ENCODE measurements around the gene UQCR11.

Gene UQCR11

DNA sequence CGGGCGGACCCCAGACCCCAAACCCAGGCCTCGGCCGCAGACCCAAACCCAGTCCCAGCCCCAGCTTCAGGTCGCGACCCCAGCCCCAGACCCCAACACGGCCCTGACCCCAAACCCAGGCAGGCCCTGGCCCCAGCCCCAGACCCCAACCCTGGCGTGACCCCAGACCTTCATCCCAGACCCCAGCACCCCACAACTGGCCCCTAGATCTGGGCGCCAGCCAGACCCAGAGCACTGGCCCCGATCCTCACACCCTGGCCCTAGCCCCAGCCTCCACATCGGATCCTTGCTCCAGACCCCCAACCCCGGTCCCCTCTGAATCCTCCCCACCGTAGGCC is 20.1 kb downstream of the UQCR11 start:
- DNase-seq, result no peak

DNA sequence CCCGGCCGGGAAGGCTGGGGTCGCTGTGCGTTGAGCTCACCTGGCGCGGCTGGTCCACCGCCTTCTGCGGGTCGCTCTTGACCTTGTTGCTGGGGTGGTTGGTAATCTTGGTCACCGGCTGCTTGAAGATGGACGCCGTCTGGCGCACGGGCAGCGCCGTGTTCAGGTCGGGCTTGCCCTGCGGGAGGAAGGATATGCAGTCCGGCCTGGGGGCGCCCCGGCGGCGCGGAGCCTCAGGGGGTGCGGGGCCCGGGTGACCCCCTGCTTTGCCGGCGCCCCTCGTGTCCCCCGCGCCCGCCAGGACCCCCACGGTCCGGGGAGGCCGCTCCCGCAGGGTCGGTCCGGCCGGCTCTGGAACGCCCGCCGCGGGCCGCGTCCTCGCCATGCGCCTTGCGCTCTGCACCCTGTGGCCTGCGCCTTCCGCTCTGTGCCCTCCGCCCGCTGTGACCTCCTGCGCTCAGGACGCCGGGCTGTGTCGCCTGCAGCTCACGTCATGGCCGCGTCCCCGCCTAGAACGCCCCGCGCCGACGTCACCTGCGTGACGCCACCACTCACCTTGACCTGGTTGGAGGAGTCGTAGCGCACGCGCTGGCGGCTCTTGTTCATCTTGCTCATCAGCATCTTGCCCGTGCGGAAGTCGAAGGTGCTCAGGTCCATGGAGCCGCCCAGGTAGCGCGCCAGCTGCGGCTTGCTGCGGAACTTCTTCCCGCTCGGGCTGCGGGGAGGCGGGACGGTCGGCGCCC is 20.6 kb downstream of the UQCR11 start:
- no peak for DNase-seq

DNA sequence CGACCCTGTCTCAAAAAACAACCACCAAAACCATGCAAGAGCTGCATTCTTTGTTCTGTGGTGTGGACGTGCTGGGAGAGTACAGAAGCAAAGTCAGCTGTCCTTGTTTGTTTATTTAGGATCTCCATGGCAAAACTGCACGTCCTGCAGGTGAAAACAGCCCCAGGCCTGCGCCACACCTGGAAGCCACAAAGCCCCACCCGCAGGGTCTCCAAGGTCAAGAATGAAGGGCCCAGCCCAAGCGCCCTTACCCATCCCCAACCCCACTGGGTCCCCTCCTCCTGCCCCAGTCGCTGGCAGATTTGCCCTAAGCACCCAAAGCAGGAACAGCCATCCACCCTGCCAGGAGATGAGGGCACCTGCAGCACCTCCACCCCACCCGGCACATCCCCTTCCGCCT is 23.1 kb downstream of the UQCR11 start:
- DNase-seq, result no peak

DNA sequence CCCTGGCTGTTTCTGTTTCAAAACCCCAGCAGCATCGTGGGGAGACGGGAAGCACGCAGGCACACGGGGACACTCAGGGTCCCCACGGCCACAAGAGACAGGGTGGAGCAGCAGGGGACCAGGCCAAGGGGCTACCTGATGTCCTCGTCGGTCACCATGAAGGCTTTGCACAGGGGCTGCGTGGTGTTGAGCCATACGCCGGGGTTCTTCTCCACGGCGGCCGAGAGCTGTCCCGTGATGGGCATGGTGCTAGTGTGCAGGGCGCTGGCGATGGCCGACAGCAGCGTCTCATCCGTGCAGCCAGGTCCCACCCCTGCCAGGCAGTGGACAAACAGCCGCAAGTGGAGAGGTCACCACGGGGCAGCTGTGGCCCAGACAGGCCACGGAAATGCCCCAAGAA is 24.3 kb downstream of the UQCR11 start:
- DNase-seq, result no peak

DNA sequence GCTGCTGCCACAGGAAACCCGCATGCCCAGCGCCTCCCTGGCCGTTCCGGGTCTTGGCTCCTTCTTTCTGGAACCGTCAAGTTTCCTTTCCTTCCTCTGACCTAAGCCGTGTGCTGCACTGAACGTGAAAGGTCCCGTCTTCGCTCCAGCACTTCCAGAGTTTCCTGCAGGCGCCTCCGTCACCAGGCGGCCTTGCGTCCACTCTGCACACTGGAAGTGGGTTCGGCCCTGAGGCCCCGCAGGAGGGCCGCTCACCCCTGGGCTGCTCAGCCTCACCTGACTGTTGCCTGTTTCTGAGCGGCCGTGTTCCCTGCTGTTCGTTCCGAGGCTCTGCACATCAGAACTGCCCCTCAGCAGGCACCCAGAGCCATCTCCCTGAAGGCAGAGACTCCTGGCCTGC is 24.9 kb downstream of the UQCR11 start:
- no peak for DNase-seq

DNA sequence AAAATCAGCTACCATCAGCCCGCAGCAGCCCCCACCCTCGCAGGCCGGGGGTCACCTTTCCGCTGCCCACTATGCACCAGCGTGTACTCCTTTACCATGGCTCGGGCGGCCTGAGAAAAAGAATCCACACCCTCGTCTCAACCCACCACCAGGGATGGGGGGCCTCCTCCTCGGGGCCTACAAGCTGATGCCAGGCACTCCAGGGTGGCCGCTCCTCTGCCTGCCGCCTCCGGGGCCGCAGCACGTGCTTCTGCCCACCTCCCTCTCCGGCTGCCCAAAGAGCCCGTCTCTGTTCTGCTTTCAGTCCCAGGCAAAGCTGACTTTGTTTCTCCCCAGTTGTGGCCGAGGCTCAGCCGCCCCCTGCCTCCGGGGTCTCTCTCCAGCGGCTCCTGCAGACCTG is 26.0 kb downstream of the UQCR11 start:
- DNase-seq, result no peak

DNA sequence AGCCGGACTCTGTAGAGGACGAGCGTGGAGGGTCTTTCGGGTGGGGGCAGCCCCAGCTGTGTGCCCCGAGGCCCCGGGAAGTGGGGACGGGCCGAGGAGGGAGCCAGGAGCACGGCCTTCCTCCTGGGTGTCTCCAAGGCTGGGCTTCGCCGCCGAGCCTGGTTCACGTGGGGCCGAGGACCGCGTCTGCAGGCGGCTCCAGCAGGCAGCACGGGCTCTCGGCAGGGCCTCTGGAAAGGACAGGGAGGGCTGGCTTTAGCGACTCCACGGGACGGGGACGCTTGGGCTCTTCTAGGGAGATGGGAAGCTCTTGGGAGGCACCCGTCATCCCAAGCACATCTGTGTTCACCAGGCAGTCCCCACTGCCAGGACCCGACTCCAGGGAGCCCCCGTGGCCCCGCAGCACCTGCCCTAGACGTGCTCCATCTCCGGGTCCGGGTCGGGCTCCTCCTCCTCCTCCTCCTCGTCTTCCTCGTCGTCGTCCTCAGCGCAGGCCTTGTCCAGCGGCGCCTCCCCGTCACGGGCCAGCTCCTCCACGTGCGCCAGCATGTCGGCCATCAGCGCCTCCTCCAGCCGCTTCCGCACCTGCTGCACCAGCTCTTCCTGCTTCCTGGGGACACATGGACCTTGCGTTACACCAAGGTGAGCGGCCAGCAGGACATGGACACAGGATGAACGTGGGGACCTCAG is 27.2 kb downstream of the UQCR11 start:
- DNase-seq, result no peak

DNA sequence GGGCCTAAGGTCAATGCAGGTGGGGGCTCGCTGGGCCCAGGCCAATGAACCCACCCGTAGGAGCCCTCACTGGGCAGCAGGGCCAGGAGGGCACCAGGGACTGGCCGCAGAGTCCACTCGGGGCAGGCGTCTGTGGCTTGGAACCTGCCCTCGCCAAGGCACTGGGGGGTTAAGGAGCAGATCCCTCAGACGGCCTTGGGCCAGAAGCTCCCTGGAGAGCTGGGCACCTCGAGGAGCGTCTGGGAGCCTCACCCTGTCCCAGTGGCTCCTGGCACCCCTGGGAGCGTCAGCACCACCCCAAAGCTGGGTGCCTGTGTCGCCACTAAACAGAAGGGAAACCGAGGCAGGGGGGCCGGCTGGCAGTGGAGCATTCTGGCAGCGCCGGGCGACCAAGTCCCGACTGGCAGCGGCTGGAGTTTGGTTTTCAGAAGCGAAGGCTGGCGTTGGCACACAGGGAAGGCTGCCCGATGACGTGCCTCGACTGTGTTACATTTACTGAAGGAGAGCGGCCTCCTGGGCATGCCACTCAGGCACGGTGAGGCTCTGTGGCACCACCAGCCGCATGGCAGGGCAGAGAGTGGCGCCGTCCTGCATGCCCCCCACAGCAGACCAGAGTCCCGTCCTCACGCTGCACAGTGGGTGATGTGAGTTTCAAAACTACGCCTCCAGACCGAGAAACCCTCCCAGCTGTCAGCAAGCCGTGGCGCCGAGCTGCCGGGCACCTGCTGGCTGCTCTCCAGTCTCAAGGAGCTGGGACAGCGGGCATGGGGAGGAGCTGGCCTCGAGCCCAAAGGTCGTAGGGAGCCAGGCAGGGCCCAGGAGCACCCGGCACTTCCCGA is 28.0 kb downstream of the UQCR11 start:
- no peak for DNase-seq

DNA sequence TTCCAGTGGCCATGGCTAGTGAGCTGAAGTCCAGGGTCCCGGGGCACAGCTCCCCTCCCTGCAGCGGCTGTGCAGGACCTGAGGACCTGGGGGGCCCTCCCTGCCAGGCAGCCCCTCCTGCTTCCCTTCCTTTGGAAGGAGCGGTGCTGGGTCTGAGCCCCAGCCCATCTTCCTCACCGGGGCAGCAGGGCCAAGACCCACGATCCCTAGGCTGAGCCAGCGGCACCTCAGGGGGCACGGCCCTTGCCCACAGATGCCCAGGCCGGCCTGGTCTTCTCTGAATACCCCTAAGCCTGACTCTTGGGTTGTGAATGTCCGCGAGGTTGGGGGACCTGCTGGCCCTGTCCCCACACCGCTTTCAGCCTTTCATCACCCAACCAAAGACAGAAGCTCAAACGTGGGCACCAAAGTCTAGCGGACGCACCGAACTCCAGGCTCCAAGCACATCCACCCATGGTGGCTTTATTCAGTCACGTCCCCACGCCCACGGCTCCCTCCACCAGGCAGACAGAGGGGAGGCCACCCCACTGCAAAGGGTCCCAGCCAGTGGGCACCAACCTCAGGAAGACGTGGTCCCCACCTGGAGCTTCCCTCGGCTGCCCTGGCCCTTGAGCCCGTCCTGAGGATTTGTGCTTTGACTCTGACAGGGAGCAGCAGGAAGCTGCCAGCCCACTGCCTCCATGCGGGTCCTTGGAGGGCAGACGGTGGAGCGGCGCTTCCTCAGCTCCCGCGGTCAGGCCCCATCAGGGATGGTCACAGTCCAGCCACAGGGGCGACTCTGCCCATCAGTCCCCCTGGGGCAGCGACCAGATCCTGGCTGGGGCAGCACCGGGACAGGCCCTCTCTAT is 28.8 kb downstream of the UQCR11 start:
- no peak for DNase-seq

DNA sequence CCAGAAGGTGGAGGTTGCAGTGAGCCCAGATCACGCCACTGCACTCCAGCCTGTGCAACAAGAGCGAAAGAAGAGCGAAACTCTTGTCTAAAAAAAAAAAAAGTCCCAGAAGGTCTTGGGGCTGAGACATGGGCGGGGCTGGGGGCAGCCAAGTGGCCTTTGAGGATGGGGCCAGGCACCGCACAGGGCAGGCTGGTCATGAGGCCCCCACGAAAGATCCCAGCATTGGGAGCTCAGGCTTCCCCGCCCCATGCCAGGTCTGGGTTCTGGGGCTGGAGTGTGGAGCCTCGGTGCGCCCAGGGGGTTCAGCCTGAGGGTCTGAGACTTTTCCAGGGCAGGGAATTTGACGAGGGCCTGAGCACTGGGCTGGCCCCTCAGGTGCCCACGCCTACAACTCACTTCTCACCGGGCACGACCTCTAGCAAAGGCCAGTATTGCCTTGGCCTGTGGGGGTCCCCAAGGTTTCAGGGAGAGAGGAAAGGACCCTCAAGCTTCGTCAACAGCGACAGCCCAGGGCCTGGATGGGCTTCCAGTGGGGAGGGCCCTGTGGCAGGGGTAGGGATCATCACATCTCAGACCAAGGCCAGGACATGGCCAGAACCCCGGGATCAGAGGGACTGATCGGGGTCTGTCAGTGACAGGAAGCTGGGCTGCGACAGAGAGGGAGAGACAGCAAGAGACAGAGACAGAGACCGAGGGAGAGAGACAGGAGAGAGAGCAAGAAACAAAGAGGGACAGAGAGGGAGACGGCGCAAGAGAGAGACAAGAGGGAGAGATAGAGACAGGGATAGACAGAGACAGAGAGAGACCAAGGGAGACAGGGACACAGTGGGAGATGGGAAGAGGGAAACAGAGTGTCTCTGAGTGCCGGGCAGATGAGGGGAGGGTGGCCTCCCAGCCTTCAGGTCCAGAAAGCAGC is 29.7 kb downstream of the UQCR11 start:
- no peak for DNase-seq

DNA sequence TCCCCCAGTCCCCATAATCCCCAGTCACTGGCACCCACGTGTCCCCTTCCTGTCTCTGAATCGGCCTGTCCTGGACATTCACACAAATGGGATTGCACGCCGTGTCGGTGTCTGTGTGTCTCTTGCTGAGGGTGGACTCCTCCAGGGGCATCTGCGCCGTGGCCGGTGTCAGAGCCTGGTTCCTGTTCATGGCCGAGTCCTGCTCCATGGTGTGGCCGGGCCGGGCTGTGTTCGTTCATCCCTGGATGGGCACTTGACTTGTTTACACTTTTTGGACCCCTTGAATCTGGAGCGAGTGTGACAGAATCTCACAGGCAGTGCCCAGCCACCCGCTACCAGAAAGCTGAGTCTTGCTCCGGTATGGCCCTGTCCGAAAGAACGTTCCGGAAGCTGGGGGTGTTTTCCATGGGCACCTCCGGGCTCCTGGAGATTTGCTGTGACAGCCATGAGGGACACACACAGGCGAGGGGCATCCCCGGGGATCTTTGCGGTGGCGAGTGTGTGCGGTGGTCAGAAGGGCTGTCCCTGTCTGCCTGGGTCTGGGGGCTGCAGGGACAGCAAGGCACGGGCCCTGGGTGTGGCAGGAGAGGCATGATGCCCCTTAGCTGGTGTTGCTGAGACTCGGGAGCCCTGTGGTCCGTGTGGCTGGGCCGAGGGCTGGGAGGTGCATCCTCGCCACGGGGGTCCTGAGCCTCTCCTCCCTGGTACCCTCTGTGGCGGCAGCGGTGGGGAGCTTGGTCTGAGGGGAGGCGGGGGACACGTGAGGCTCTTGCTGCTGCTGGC is 30.7 kb downstream of the UQCR11 start:
- no peak for DNase-seq

DNA sequence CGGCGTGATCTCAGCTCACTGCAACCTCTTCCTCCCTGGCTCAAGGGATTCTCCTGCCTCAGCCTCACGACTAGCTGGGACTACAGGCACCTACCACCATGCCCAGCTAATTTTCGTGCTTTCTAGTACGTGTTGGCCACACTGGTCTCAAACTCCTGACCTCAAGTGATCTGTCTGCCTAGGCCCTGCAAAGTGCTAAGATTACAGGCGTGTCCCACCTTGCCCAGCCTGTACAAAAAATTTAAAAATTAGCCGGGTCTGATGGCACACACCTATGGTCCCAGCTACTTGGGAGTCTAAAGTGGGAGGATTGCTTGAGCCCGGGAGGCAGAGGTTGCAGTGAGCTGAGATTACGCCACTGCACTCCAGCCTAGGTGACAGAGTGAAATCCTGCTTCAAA is 32.5 kb downstream of the UQCR11 start:
- DNase-seq, result no peak

DNA sequence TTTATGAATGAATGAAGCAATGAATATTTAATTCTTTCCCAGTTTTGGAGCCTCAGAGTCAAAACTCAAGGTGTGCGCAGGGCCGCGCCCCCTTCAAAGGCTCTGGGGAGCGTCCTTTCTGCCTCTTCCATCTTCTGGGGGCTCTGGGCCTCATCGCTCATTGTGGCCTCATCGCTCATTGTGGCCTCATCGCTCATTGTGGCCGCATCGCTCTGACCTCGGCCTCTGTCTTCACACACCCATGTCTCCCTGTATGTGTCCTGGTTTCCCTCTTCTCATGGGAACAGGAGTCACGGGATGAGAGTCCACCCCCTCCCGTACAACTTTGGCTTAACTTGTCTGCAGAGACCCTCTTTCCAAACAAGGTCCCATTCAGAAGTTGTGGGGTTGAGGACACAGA is 33.9 kb downstream of the UQCR11 start:
- no peak for DNase-seq

DNA sequence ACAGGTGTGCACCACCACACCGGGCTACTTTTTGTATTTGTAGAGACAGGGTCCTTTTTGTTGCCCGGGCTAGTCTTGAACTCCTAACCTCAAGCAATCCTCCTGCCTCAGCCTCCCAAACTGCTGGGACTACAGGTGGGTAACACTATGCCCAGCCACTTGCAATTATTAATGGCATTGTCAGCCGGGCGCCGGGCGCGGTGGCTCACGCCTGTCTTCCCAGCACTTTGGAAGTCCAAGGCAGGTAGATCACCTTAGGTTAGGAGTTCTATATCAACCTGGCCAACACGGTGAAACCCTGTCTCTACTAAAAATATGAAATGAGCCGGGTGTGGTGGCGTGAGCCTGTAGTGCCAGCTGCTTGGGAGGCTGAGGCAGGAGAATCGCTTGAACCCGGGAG is 34.4 kb downstream of the UQCR11 start:
- no peak for DNase-seq

DNA sequence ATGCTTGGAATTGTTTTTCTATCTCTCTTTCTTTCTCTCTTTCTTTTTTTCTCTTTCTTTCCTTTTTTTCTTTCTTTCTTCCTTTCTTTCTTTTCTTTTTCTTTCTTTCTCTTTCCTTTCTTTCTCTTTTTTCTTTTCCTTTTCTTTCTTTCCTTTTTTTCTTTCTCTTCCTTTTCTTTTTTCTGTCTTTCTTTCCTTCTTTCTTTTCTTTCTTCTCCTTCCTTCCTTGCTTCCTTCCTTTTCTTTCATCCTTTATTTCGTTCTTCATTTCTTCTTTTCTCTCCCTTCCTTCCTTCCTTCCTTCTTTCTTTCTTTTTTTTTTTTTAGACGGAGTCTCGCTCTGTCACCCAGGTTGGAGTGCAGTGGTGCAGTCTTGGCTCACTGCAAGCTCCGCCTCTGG is 35.3 kb downstream of the UQCR11 start:
- DNase-seq, result no peak

DNA sequence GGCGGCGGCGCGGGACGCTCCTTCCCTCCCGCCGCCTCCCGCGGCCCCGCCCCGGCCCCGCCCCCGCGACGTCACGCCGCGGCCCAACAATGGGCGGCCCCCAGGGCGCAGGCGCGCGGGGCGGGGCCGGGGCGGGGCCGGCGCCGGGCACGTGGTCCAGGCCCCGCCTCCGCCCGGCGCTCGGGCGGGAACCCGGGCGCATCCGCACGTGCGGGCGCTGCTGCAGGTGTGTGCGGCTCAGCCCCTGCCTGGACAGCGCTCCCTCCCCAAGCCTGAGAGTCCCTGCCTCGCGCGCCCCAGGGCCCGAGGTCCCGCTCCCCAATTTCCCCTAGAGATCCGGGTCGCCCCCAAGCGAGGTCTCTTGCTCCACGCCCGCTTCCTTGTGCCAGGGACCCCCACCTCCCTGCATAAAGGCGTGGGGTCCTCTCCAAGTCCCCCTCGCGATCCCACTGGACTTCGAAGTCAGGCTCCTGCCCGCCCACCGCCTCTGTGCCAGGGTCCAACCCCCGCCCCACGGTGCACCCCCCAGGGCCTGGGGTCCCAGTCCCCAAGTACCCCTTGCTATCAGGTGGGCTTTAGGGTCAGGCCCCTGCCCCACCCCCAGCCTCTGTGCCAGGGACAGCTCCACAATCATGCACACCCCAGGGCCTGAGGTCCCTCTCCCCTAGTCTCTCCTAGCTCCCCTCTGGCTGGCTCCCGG is 36.8 kb downstream of the UQCR11 start, which contains the start of gene MEX3D:
MEX3D (minus strand) TSS at position 6 of the 700 bp plus-strand sequence. CDS start 267 bp downstream, outside the sequence.
- peak; percentile 16 to 73 for DNase-seq

DNA sequence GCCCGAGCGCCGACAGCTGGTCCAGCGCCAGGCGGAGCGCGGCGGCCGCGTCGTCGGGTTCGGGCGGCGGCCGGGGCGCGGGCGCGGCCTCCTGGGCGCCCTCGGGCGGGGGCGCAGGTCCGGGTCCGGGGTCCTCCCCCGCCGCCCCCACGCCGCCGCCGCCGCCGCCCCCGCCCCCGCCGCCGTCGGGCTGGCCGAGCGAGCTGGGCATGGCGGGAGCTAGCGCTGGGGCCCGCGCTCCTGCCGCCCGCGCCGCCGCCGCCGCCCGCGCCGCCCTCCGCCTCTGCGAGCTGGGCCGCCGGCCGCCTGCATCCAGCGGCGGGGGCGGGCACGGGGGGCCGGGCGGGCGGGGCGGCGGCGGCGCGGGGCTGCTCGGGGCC is 37.4 kb downstream of the UQCR11 start:
- no peak for DNase-seq

DNA sequence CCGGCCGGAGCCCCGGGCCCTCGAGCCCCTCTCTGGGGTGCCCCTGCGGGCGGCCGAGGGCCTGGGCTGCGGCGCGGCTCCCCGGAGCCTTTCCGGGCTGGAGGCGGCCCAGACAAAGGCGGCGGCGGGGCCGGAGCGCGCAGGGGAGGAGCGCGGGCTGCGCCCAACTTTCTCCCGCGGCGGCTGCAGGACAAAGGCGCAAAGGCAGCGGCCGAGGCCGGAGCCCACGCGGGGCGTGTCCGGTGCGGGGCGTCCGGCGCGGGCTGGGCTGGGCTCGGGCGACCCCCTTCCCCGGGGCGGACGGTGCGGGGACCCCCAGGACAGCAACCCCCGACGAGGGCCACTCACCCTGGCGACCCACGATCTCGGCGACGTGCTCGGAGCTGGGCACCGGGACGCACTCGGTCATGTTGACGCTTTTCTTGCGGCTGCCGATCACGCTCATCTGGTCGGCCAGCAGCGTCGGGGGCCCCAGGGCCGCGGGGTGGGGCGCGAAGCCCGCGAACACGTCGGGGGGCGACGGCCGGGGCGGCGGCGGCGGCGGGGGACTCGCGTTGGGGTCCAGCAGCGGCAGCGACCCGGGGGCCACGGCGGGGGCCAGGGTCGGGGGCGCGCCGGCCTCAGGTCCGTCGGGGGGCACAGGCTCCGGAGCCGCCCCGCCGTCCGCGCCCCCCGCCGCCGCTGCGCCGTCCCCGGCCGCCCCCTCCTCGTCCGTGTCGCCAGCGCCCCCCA is 38.0 kb downstream of the UQCR11 start:
- no peak for DNase-seq

DNA sequence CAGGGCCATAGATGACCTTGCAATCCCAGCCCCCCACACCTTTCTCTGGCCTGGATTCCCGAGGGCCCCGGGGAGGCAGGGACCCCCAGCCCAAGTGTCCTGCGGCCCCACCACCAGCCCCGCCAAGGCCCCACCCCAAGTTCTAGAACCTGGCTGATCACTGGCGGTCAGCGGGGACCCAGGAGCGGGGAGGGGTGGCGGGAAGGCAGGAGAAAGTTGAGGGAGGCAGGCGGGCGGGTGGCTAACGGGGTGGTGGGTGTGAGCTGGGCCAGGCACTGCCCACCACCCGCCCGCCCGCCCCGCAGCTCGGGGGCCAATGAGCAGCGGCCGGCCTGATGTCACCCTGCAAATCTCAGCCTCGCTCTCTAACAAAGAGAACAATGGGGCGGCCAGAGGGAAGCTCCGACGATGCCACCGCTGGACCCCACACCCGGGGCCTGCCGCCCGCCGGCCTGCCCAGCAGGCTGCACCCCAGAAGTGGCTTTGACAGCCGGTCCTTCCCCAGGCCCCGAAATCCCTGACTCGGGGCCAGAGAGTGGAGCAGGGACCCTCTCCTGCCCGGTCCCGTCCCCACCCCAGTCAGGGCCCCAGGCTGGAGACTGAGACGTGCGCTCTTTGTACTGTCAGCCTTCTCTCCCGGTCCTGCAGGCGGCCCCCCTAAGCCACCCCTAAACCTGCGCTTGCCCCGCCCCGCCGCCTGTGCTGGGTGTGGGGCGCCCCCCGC is 38.7 kb downstream of the UQCR11 start:
- DNase-seq, result peak in 1 of 2 experiments; percentile 41
